Skeletal muscle tissue (tissue), 4 donors: Measurements from ENCODE around the gene LONP2. TPM values are rescaled to one million over a fixed set of nuclear protein-coding genes. Genes with fewer than 3 reads are reported as not detected.
"Not testable (repeated sequence)": the region's sequence is repeated elsewhere in the genome, so short reads cannot be mapped to it uniquely, and the experiment has no call there.

Experiments
- H3K27ac ChIP-seq: one replicate; pipeline ENCODE4 v1.7.0; 2013; ENCODE audit warnings: mild to moderate bottlenecking, low read depth, low read length, inconsistent platforms
- H3K27me3 ChIP-seq, 3 donors: one replicate each; pipeline ENCODE4 v1.7.0; 2013; ENCODE audit warnings: low read length in 3 of 3; ENCODE audit not compliant: control insufficient read depth in 3 of 3, insufficient read depth in 3 of 3
- H3K36me3 ChIP-seq, 3 donors: one replicate each; pipeline ENCODE4 v1.7.0; 2013; ENCODE audit warnings: low read length in 3 of 3; ENCODE audit not compliant: control insufficient read depth in 3 of 3, insufficient read depth in 3 of 3
- H3K4me1 ChIP-seq, 3 donors: one replicate each; pipeline ENCODE4 v1.7.0; 2013; ENCODE audit warnings: low read length in 3 of 3, mild to moderate bottlenecking in 3 of 3; ENCODE audit not compliant: control insufficient read depth in 3 of 3, insufficient read depth in 3 of 3
- H3K4me3 ChIP-seq, 3 donors: one replicate each; pipeline ENCODE4 v1.7.0; 2013; ENCODE audit warnings: low read length in 3 of 3
- H3K9ac ChIP-seq, 3 donors: one replicate each; pipeline ENCODE4 v1.7.0; 2013; ENCODE audit warnings: low read length in 3 of 3, mild to moderate bottlenecking in 3 of 3, moderate library complexity in 2 of 3, low read depth in 1 of 3
- H3K9me3 ChIP-seq, 3 donors: one replicate each; pipeline ENCODE4 v1.7.0; 2013; ENCODE audit warnings: low read length in 3 of 3; ENCODE audit not compliant: control insufficient read depth in 3 of 3
- total RNA-seq: library from RNA; depleted of rRNA; stranded (reverse); fragments of >200 nt; gene quantifications from one replicate; pipeline ENCODE4 v1.2.3, GENCODE V29; 2014
- donor health status: Osteomylitis.

The LONP2 gene
- total RNA-seq, 1 donor from 2014 or later, result 44.4 TPM

GRCh38 chr16:48235058-48235555 lies 9.0 kb upstream of the LONP2 start:
- peaks cover 0 to 3% (median 0%) of the 10 kb centered on the region in 3 donors for H3K4me1 ChIP-seq
- H3K4me3 ChIP-seq, result no peak overlapping the region
- H3K27me3 ChIP-seq, result peaks cover 0 to under 1% (median 0%) of the 10 kb centered on the region in 3 donors
- no peak overlapping the region for H3K9ac ChIP-seq
- no peaks in the 10 kb centered on the region for H3K36me3 ChIP-seq
- no peaks in the 10 kb centered on the region for H3K9me3 ChIP-seq
- no peak overlapping the region for H3K27ac ChIP-seq

GRCh38 chr16:48235556-48236136 lies 8.5 kb upstream of the LONP2 start:
- no peaks in the 10 kb centered on the region for H3K9me3 ChIP-seq
- H3K4me3 ChIP-seq, result no peak overlapping the region
- no peak overlapping the region for H3K9ac ChIP-seq
- H3K36me3 ChIP-seq, result no peaks in the 10 kb centered on the region
- H3K4me1 ChIP-seq, result peaks cover 0 to 3% (median 0%) of the 10 kb centered on the region in 3 donors
- no peaks in the 10 kb centered on the region for H3K27me3 ChIP-seq
- no peak overlapping the region for H3K27ac ChIP-seq

- no peak overlapping the region for H3K27ac ChIP-seq
- no peaks in the 10 kb centered on the region for H3K36me3 ChIP-seq
- no peaks in the 10 kb centered on the region for H3K9me3 ChIP-seq
- H3K9ac ChIP-seq, result no peak overlapping the region
- no peaks in the 10 kb centered on the region for H3K27me3 ChIP-seq
- H3K4me1 ChIP-seq, result peaks cover 0 to 3% (median 0%) of the 10 kb centered on the region in 3 donors
- no peak overlapping the region for H3K4me3 ChIP-seq
Observed at GRCh38 chr16:48236286-48236685, 7.8 kb upstream of the LONP2 start.

- not testable (repeated sequence) for H3K9me3 ChIP-seq, H3K9ac ChIP-seq, H3K4me3 ChIP-seq, H3K4me1 ChIP-seq, H3K27me3 ChIP-seq, H3K36me3 ChIP-seq, H3K27ac ChIP-seq
Observed at GRCh38 chr16:48240147-48240546, 4.0 kb upstream of the LONP2 start.

DNA sequence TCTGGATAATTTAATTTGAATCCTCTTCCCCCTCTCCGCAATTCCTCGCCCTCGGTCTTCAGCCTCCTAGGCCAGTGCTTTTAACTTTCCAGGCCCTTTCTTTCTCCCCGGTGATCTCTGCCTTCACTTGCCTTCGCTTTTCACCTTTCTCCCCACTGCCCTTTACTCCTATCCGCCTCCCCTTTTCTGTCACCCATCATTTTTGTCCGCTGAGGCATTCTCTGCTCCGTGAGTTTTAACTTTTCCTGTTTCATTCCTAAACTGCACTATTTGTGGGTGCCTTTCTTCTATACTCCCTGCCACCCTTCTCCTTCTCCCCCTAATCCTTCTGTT lies 729 bp downstream of the LONP2 start:
- peaks cover 18 to 28% (median 23%) of the 10 kb centered on the region in 3 donors for H3K4me1 ChIP-seq
- H3K27ac ChIP-seq, result peak overlapping the region; percentile 77

GRCh38 chr16:48246066-48246465 lies 2.0 kb downstream of the LONP2 start:
- H3K27ac ChIP-seq, result peak overlapping the region; percentile 25
- H3K4me1 ChIP-seq, result peaks cover 18 to 28% (median 23%) of the 10 kb centered on the region in 3 donors
- peak overlapping the region; percentile 73 to 97 (median 75) for H3K9ac ChIP-seq
- H3K27me3 ChIP-seq, result no peaks in the 10 kb centered on the region
- peaks cover 0 to 4% (median 0%) of the 10 kb centered on the region in 3 donors for H3K36me3 ChIP-seq
- peak overlapping the region in 2 of 3 donors; percentile 51 to 90 for H3K4me3 ChIP-seq
- H3K9me3 ChIP-seq, result no peaks in the 10 kb centered on the region

More for the DNA sequence above, 729 bp downstream of the LONP2 start:
- Histone ChIP-seq H3K4me3 (peak overlapping the region; percentile 90 to 99 (median 96)), H3K36me3 (peaks cover 0 to 4% (median 0%) of the 10 kb centered on the region in 3 donors), H3K27me3 (no peaks in the 10 kb centered on the region), H3K9me3 (no peaks in the 10 kb centered on the region), H3K9ac (peak overlapping the region; percentile 75 to 97 (median 95))

DNA sequence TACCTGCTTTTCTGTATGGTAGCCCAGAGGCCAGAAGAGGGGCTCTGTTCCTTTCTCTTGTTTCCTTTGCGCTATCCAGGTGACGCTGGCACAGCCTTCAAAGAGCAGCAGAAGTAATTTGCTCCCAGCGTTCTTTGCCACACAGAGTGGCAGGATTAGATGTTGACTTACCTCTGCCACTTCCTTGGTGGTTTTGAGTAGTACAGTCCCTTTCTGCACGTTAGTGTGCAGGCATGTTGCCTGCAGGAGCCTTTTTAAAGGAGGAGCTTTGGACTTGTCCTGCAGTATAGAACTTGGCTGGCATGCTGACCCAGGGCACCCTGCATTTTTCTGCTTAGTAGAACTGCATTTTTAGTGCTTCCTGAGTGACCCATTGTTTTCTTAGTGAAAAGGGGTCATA lies 3.2 kb downstream of the LONP2 start, which contains the start of gene ABCC11:
Gene ABCC11 (minus strand): TSS at position 229 of the 400 bp plus-strand sequence. CDS start 15,618 bp downstream, outside the sequence.
- peak within 1 kb of the TSS in 2 of 3 donors; percentile 1 to 57 for H3K9ac ChIP-seq
- H3K4me1 ChIP-seq, result peaks cover 20 to 28% (median 27%) of the 10 kb centered on the region in 3 donors
- H3K27me3 ChIP-seq, result no peaks in the 10 kb centered on the region
- H3K9me3 ChIP-seq, result no peaks in the 10 kb centered on the region
- H3K36me3 ChIP-seq, result peaks cover 0 to 4% (median 0%) of the 10 kb centered on the region in 3 donors
- peak within 1 kb of the TSS in 1 of 3 donors; percentile 51 for H3K4me3 ChIP-seq
- H3K27ac ChIP-seq, result no peak within 1 kb of the TSS

GRCh38 chr16:48250520-48251278 lies 6.6 kb downstream of the LONP2 start:
- Histone ChIP-seq H3K4me1 (peaks cover 15 to 20% (median 20%) of the 10 kb centered on the region in 3 donors), H3K36me3 (peaks cover 0 to 19% (median 17%) of the 10 kb centered on the region in 3 donors), H3K9me3 (no peaks in the 10 kb centered on the region), H3K9ac (no peak overlapping the region), H3K27me3 (no peaks in the 10 kb centered on the region), H3K4me3 (no peak overlapping the region), H3K27ac (no peak overlapping the region)

GRCh38 chr16:48252013-48252412 lies 7.9 kb downstream of the LONP2 start:
- Histone ChIP-seq H3K36me3 (peaks cover 0 to 19% (median 17%) of the 10 kb centered on the region in 3 donors), H3K9ac (no peak overlapping the region), H3K4me3 (no peak overlapping the region), H3K9me3 (no peaks in the 10 kb centered on the region), H3K27me3 (no peaks in the 10 kb centered on the region), H3K4me1 (peaks cover 6 to 10% (median 8%) of the 10 kb centered on the region in 3 donors), H3K27ac (no peak overlapping the region)
